Measurements from ENCODE around the gene TRAPPC10. TPM values are rescaled to one million over a fixed set of nuclear protein-coding genes. Genes with fewer than 3 reads are reported as not detected.

Gene TRAPPC10
- total and polyA plus RNA-seq, 2 of the 8 experiments (the other 6 are each of a cell fraction or from before 2014, with no cell fraction given), result 18.5 to 29.8 TPM

DNA sequence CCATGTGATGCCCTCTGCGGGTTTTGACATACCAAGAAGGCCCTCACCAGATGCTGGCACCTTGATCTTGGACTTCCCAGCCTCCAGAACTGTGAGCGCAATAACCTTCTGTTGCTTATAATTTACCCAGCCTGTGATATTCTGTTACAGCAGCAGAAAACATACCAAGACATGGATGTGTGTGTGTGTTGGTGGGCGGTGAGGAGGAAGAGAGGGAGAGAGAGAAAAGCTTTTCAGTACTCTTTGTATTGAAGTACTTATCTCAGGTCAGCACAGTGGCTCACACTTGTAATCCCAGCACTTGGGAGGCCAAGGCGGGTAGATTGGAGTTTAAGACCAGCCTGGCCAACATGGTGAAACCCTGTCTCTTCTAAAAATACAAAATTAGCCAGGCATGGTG is 23.1 kb downstream of the TRAPPC10 start:
- Histone ChIP-seq H3K23me2 (ENCODE audit: low read depth, low read length) (no peaks in the 10 kb centered on the region), H3K79me1 (ENCODE audit: low read depth, low read length) (peaks cover 6% of the 10 kb centered on the region), H4K8ac (ENCODE audit: extremely low read depth, insufficient read depth, low read length) (no peak overlapping the region), H3K4me3 (ENCODE audit: extremely low read depth in 1 of 4, insufficient read depth in 2 of 4, low read depth in 3 of 4, low read length in 4 of 4) (no peak overlapping the region), H2BK5ac (ENCODE audit: low read depth, low read length) (no peak overlapping the region), H3K27me3 (replicated peaks in 1 of 4; ENCODE audit: control insufficient read depth in 3 of 4, extremely low read depth in 1 of 4, insufficient read depth in 3 of 4, low read length in 3 of 4) (no peaks in the 10 kb centered on the region), H2BK12ac (ENCODE audit: low read depth, low read length) (no peak overlapping the region), H3K18ac (ENCODE audit: extremely low read depth, low read length) (no peak overlapping the region), H2AFZ (ENCODE audit: low read length) (no peak overlapping the region), H3K14ac (ENCODE audit: insufficient read length) (no peak overlapping the region), H4K5ac (ENCODE audit: insufficient read length, low read depth, low read length) (no peak overlapping the region), H2BK20ac (ENCODE audit: low read length) (no peak overlapping the region), H4K91ac (replicated peaks; ENCODE audit: insufficient read length, low read length) (no peak overlapping the region), H3K79me2 (ENCODE audit: control insufficient read depth in 1 of 2, insufficient read depth in 2 of 2, low read length in 2 of 2) (peaks cover 0 to 17% of the 10 kb centered on the region in 2 experiments; a peak in 2 of 4 replicates), H4K20me1 (replicated peaks in 1 of 2; ENCODE audit: control insufficient read depth in 1 of 2, insufficient read depth in 2 of 2, low read length in 2 of 2) (peaks cover 2 to 9% of the 10 kb centered on the region in 2 experiments), H3K4me1 (replicated peaks in 1 of 4; ENCODE audit: control insufficient read depth in 3 of 4, insufficient read depth in 4 of 4, low read length in 3 of 4) (no peaks in the 10 kb centered on the region), H3K4me2 (ENCODE audit: insufficient read depth in 1 of 2, low read depth in 2 of 2, low read length in 2 of 2) (no peak overlapping the region), H3K56ac (replicated peaks; ENCODE audit: insufficient read length, low read depth, low read length) (no peak overlapping the region), H3K4ac (replicated peaks; ENCODE audit: insufficient read length, low read depth, low read length) (no peak overlapping the region), H2BK15ac (ENCODE audit: low read length) (no peak overlapping the region), H3K36me3 (ENCODE audit: control insufficient read depth in 2 of 4, insufficient read depth in 4 of 4, low read length in 3 of 4) (peaks cover 2 to 27% (median 19%) of the 10 kb centered on the region in 4 experiments; a peak in 7 of 8 replicates), H3K9me3 (ENCODE audit: insufficient read depth in 2 of 2, low read depth in 1 of 2, low read length in 1 of 2) (no peaks in the 10 kb centered on the region), H3K9ac (replicated peaks in 1 of 4; ENCODE audit: extremely low read depth in 1 of 4, low read depth in 3 of 4, low read length in 3 of 4) (no peak overlapping the region), H3K23ac (ENCODE audit: insufficient read length) (no peak overlapping the region), H2BK120ac (replicated peaks; ENCODE audit: low read depth, low read length) (no peak overlapping the region), H2AK5ac (ENCODE audit: low read depth, low read length) (no peak overlapping the region), H3K27ac (ENCODE audit: low read depth, low read length) (no peak overlapping the region)
- ChIA-PET CTCF (ENCODE audit: partially characterized antibody) (interaction anchor here (0.9 to 1.1 kb wide), 2 partner anchors 22 to 198 kb away, joined by 3 read pairs; no protein-coding TSS in a partner anchor), POLR2A (ENCODE audit: partially characterized antibody) (no interaction called here)
- WGBS, 2 experiments (ENCODE audit: extremely low coverage in 1 of 2, insufficient coverage in 1 of 2, insufficient read length in 1 of 2, insufficient replicate concordance in 2 of 2, low coverage in 1 of 2, low lambda C conversion rate in 2 of 2, missing lambda C conversion rate in 1 of 2), result 90% methylated on average over 4 of the region's 4 CpGs; no CpG with 5 or more reads in 1 of the 2 experiments
- DNase-seq (ENCODE audit: low read depth in 1 of 2, low spot score in 2 of 2) (no peak), FAIRE-seq (no peak)
- TF ChIP-seq E2F6 (IDR thresholded peaks at IDR 0.05) (no peak), ZNF274 (IDR thresholded peaks at IDR 0.05; ENCODE audit: borderline replicate concordance, extremely low read depth, low read length) (no peak), GTF2F1 (IDR thresholded peaks at IDR 0.05; ENCODE audit: borderline replicate concordance, low read depth, low read length) (no peak), TCF12 (IDR thresholded peaks at IDR 0.05; ENCODE audit: low read depth, low read length) (no peak), NANOG (IDR thresholded peaks at IDR 0.05; ENCODE audit: insufficient read depth, low read depth, low read length, poor library complexity, severe bottlenecking) (no peak), RBBP5 (IDR thresholded peaks at IDR 0.05; ENCODE audit: borderline replicate concordance, low read depth, low read length) (no peak)
